H1 (cell line): ENCODE measurements around the gene FHOD1. TPM values are rescaled to one million over a fixed set of nuclear protein-coding genes. Genes with fewer than 3 reads are reported as not detected.

Experiments
- CTCF ChIA-PET: fragments of 300-600 bp; sonication (Branson Sonifier 250); formaldehyde crosslinking; loops from one replicate; lab custom pipeline; 2021; ENCODE audit not compliant: partially characterized antibody; lab: Charles Lee
- POLR2A ChIA-PET: fragments of 300-600 bp; sonication (Branson Sonifier 250); formaldehyde crosslinking; loops from one replicate; lab custom pipeline; 2021; ENCODE audit warnings: inconsistent platforms; ENCODE audit not compliant: partially characterized antibody; lab: Charles Lee
- DNase-seq, 2 experiments: peaks; one replicate each; pipeline versions ENCODE4 v3.0.0 to v3.0.0-alpha.2; 2010 to 2022; ENCODE audit warnings: low spot score in 2 of 2, low read depth in 1 of 2, mixed read lengths in 1 of 2
- FAIRE-seq: peaks from 2 replicates; lab custom pipeline; 2011; peaks lifted over from hg19 to GRCh38; lab: Jason Lieb, UNC
- H2AFZ ChIP-seq: 2 replicates; pipeline ENCODE4 v1.8.1; 2012; ENCODE audit warnings: low read length, inconsistent platforms
- H2AK5ac ChIP-seq: 2 replicates; pipeline ENCODE4 v1.6.1; 2013; ENCODE audit warnings: low read depth, low read length
- H2BK120ac ChIP-seq: replicated peaks from 2 replicates; pipeline ENCODE3; 2013; ENCODE audit warnings: low read depth, low read length, inconsistent platforms
- H2BK12ac ChIP-seq: 2 replicates; pipeline ENCODE4 v1.6.1; 2013; ENCODE audit warnings: low read depth, low read length
- H2BK15ac ChIP-seq: 2 replicates; pipeline ENCODE4 v1.6.1; 2013; ENCODE audit warnings: low read length
- H2BK20ac ChIP-seq: 2 replicates; pipeline ENCODE4 v1.6.1; 2013; ENCODE audit warnings: low read length
- H2BK5ac ChIP-seq: 2 replicates; pipeline ENCODE4 v1.6.1; 2013; ENCODE audit warnings: low read depth, low read length
- H3K14ac ChIP-seq: 2 replicates; pipeline ENCODE4 v1.6.1; 2013; ENCODE audit warnings: inconsistent platforms; ENCODE audit not compliant: insufficient read length
- H3K18ac ChIP-seq: 2 replicates; pipeline ENCODE4 v1.6.1; 2013; ENCODE audit warnings: low read length; ENCODE audit errors: extremely low read depth
- H3K23ac ChIP-seq: 2 replicates; pipeline ENCODE4 v1.6.1; 2013; ENCODE audit warnings: inconsistent platforms; ENCODE audit not compliant: insufficient read length
- H3K23me2 ChIP-seq: 2 replicates; pipeline ENCODE4 v1.6.1; 2013; ENCODE audit warnings: low read depth, low read length
- H3K27ac ChIP-seq: 2 replicates; pipeline ENCODE4 v1.6.1; 2011; ENCODE audit warnings: low read depth, low read length, inconsistent platforms
- H3K27me3 ChIP-seq, 4 experiments: replicated peaks in 1 of 4; 1 replicate in 1 of 4; 2 replicates in 3 of 4; pipeline versions ENCODE4 v1.6.1 to v1.8.1; 2011 to 2013; ENCODE audit warnings: low read length in 3 of 4, mild to moderate bottlenecking in 3 of 4, inconsistent platforms in 2 of 4, mixed read lengths in 2 of 4, moderate library complexity in 1 of 4; ENCODE audit not compliant: control insufficient read depth in 3 of 4, insufficient read depth in 3 of 4; ENCODE audit errors: extremely low read depth in 1 of 4
- H3K36me3 ChIP-seq, 4 experiments: 2 replicates each; pipeline versions ENCODE4 v1.6.1 to v1.8.1; 2011 to 2013; ENCODE audit warnings: mild to moderate bottlenecking in 4 of 4, low read length in 3 of 4, moderate library complexity in 2 of 4, control low read depth in 1 of 4, inconsistent platforms in 1 of 4; ENCODE audit not compliant: insufficient read depth in 4 of 4, control insufficient read depth in 2 of 4
- H3K4ac ChIP-seq: replicated peaks from 2 replicates; pipeline ENCODE3; 2013; ENCODE audit warnings: low read length, low read depth, mixed read lengths, inconsistent platforms; ENCODE audit not compliant: insufficient read length
- H3K4me1 ChIP-seq, 4 experiments: replicated peaks in 1 of 4; 1 replicate in 1 of 4; 2 replicates in 3 of 4; pipeline versions ENCODE4 v1.6.1 to v1.8.1; 2011 to 2013; ENCODE audit warnings: low read length in 3 of 4, inconsistent platforms in 2 of 4, mixed read lengths in 1 of 4; ENCODE audit not compliant: insufficient read depth in 4 of 4, control insufficient read depth in 3 of 4
- H3K4me2 ChIP-seq, 2 experiments: 2 replicates each; pipeline versions ENCODE4 v1.6.1 to v1.8.1; 2011 to 2013; ENCODE audit warnings: low read depth in 2 of 2, low read length in 2 of 2, control low read depth in 1 of 2, inconsistent platforms in 1 of 2, mild to moderate bottlenecking in 1 of 2; ENCODE audit not compliant: insufficient read depth in 1 of 2
- H3K4me3 ChIP-seq, 4 experiments: fragments of 200-600, 300-600 bp in 1 of 4; sonication (generic), shearing (Covaris generic), sonication (Bioruptor Twin) in 1 of 4; 2 replicates each; pipeline versions ENCODE4 v1.5.1 to v1.8.1; 2011 to 2016; ENCODE audit warnings: low read length in 4 of 4, low read depth in 3 of 4, control low read depth in 2 of 4, inconsistent platforms in 2 of 4, mild to moderate bottlenecking in 2 of 4, mixed read lengths in 1 of 4, moderate library complexity in 1 of 4; ENCODE audit not compliant: insufficient read depth in 2 of 4; ENCODE audit errors: extremely low read depth in 1 of 4
- H3K56ac ChIP-seq: replicated peaks from 2 replicates; pipeline ENCODE3; 2013; ENCODE audit warnings: low read depth, mild to moderate bottlenecking, mixed read lengths, low read length, inconsistent platforms; ENCODE audit not compliant: insufficient read length
- H3K79me1 ChIP-seq: 2 replicates; pipeline ENCODE4 v1.6.1; 2013; ENCODE audit warnings: low read depth, low read length, control low read depth
- H3K79me2 ChIP-seq, 2 experiments: 2 replicates each; pipeline versions ENCODE4 v1.6.1 to v1.8.1; 2012 to 2013; ENCODE audit warnings: low read length in 2 of 2, mild to moderate bottlenecking in 2 of 2, inconsistent platforms in 1 of 2; ENCODE audit not compliant: insufficient read depth in 2 of 2, control insufficient read depth in 1 of 2
- H3K9ac ChIP-seq, 4 experiments: replicated peaks in 1 of 4; 1 replicate in 1 of 4; 2 replicates in 3 of 4; pipeline versions ENCODE4 v1.6.1 to v1.8.1; 2011 to 2013; ENCODE audit warnings: low read depth in 3 of 4, low read length in 3 of 4, control low read depth in 2 of 4, mild to moderate bottlenecking in 2 of 4, moderate library complexity in 2 of 4, inconsistent platforms in 1 of 4; ENCODE audit errors: extremely low read depth in 1 of 4
- H3K9me3 ChIP-seq, 2 experiments: 2 replicates each; pipeline versions ENCODE4 v1.6.1 to v1.8.1; 2012 to 2013; ENCODE audit warnings: mild to moderate bottlenecking in 2 of 2, moderate library complexity in 2 of 2, control low read depth in 1 of 2, inconsistent platforms in 1 of 2, low read depth in 1 of 2, low read length in 1 of 2, mixed read lengths in 1 of 2; ENCODE audit not compliant: insufficient read depth in 2 of 2
- H4K20me1 ChIP-seq, 2 experiments: replicated peaks in 1 of 2; 2 replicates each; pipeline versions ENCODE3 to v1.8.1; 2011 to 2013; ENCODE audit warnings: inconsistent platforms in 2 of 2, low read length in 2 of 2, mild to moderate bottlenecking in 1 of 2; ENCODE audit not compliant: insufficient read depth in 2 of 2, control insufficient read depth in 1 of 2
- H4K5ac ChIP-seq: 2 replicates; pipeline ENCODE4 v1.6.1; 2013; ENCODE audit warnings: low read length, low read depth, mixed read lengths, inconsistent platforms; ENCODE audit not compliant: insufficient read length
- H4K8ac ChIP-seq: 2 replicates; pipeline ENCODE4 v1.8.0; 2013; ENCODE audit warnings: mild to moderate bottlenecking, moderate library complexity, low read length, inconsistent platforms; ENCODE audit not compliant: insufficient read depth; ENCODE audit errors: extremely low read depth
- H4K91ac ChIP-seq: replicated peaks from 2 replicates; pipeline ENCODE3; 2013; ENCODE audit warnings: low read length, mixed read lengths, inconsistent platforms; ENCODE audit not compliant: insufficient read length
- ASH2L ChIP-seq: fragments of 200-600, 300-600 bp; sonication (generic); IDR thresholded peaks from one replicate; pipeline ENCODE4 v1.7.1; 2017; ENCODE audit warnings: low read length
- CEBPB ChIP-seq: IDR thresholded peaks from 2 replicates; pipeline ENCODE4 v1.6.1; 2012; ENCODE audit warnings: low read depth, low read length
- JUN ChIP-seq: IDR thresholded peaks from 2 replicates; pipeline ENCODE4 v1.6.1; 2011; ENCODE audit warnings: low read depth, mild to moderate bottlenecking, improper control_type of control experiment, low read length
- KDM5A ChIP-seq: fragments of 200-600 bp; IDR thresholded peaks from 2 replicates; pipeline ENCODE4 v1.7.1; 2012; ENCODE audit warnings: mild to moderate bottlenecking, low read length, inconsistent platforms, mixed read lengths
- NRF1 ChIP-seq: IDR thresholded peaks from 2 replicates; pipeline ENCODE4 v1.6.1; 2011; ENCODE audit warnings: mild to moderate bottlenecking, low read depth, low read length, improper control_type of control experiment
- PHF8 ChIP-seq: fragments of 200-600 bp; sonication (generic); conservative IDR thresholded peaks from 2 replicates; pipeline ENCODE4 v1.7.1; 2012; ENCODE audit warnings: low read depth, mild to moderate bottlenecking, inconsistent platforms, low read length, moderate library complexity
- POLR2AphosphoS5 ChIP-seq: IDR thresholded peaks from 2 replicates; pipeline ENCODE4 v1.6.1; 2011; ENCODE audit warnings: low read depth, low read length
- RAD21 ChIP-seq, 2 experiments: IDR thresholded peaks in 1 of 2; conservative IDR thresholded peaks in 1 of 2; 2 replicates each; pipeline ENCODE4 v1.6.1; 2011; ENCODE audit warnings: low read depth in 2 of 2, low read length in 2 of 2, improper control_type of control experiment in 1 of 2, inconsistent platforms in 1 of 2, mild to moderate bottlenecking in 1 of 2, moderate library complexity in 1 of 2
- SP2 ChIP-seq: IDR thresholded peaks from 2 replicates; pipeline ENCODE4 v1.6.1; 2012; ENCODE audit warnings: mild to moderate bottlenecking, low read length, inconsistent platforms
- USF2 ChIP-seq: IDR thresholded peaks from 2 replicates; pipeline ENCODE4 v1.6.1; 2011; ENCODE audit warnings: low read length, improper control_type of control experiment
- WGBS, 2 experiments: shearing (Covaris generic) in 1 of 2; methylation state at CpG; one replicate each; pipeline versions ENCODE4 v1.1.6 to v1.1.7; 2013 to 2015; ENCODE audit warnings: low lambda C conversion rate in 2 of 2, mixed read lengths in 2 of 2, inconsistent platforms in 1 of 2, low coverage in 1 of 2, missing lambda C conversion rate in 1 of 2; ENCODE audit not compliant: insufficient replicate concordance in 2 of 2, insufficient coverage in 1 of 2, insufficient read length in 1 of 2; ENCODE audit errors: extremely low coverage in 1 of 2, missing lambda C conversion rate in 1 of 2; 5-methylcytosine and 5-hydroxymethylcytosine counted together
- polyA plus RNA-seq, 7 experiments: library from polyadenylated mRNA; depleted of rRNA in 3 of 7; stranded (reverse) in 5 of 7; unstranded in 2 of 7; fragments of >200 nt in 5 of 7; fragments of 200-250 nt in 2 of 7; gene quantifications; 1 replicate in 5 of 7; 2 replicates in 1 of 7; 4 replicates in 1 of 7; pipeline versions ENCODE4 v1.2.1 to v1.2.3, GENCODE V29; 2011 to 2013; ENCODE audit warnings: missing spikeins in 2 of 7, mixed read lengths in 2 of 7
- total RNA-seq: library from RNA; stranded (reverse); fragmentation: NEBNext Ultra II Directional; extraction: Animal tissue kit (Norgen Biotek cat#: 25700); gene quantifications from 2 replicates; pipeline ENCODE4 v1.2.1, GENCODE V29; 2021

FHOD1 gene
- total and polyA plus RNA-seq, 2 of the 8 experiments (the other 6 are each of a cell fraction or from before 2014, with no cell fraction given), result 31.3 to 60.7 TPM

GRCh38 chr16:67223992-67224391 is 23.3 kb downstream of the FHOD1 start:
- Histone ChIP-seq H3K27ac (no peak overlapping the region), H2BK120ac (no peak overlapping the region), H3K4me3 (no peak overlapping the region), H3K4me2 (no peak overlapping the region), H3K9ac (no peak overlapping the region), H2BK20ac (no peak overlapping the region), H3K27me3 (peaks cover 0 to 2% (median 0%) of the 10 kb centered on the region in 4 experiments; a peak in 4 of 7 replicates), H3K4me1 (peaks cover 0 to 6% (median 3%) of the 10 kb centered on the region in 4 experiments; a peak in 3 of 7 replicates), H3K23ac (no peak overlapping the region), H3K14ac (no peak overlapping the region), H3K23me2 (peaks cover 5% of the 10 kb centered on the region), H2AK5ac (no peak overlapping the region), H4K5ac (no peak overlapping the region), H3K79me1 (no peaks in the 10 kb centered on the region), H3K4ac (no peak overlapping the region), H3K18ac (no peak overlapping the region), H2BK5ac (no peak overlapping the region), H2BK12ac (no peak overlapping the region), H2BK15ac (no peak overlapping the region), H4K8ac (no peak overlapping the region), H3K9me3 (no peaks in the 10 kb centered on the region), H4K20me1 (peaks cover 3 to 4% of the 10 kb centered on the region in 2 experiments), H3K56ac (no peak overlapping the region), H4K91ac (no peak overlapping the region), H2AFZ (no peak overlapping the region), H3K36me3 (peaks cover 2 to 8% (median 7%) of the 10 kb centered on the region in 4 experiments; a peak in 5 of 8 replicates), H3K79me2 (peaks cover 0 to 13% of the 10 kb centered on the region in 2 experiments; a peak in 2 of 4 replicates)
- DNase-seq (no peak), FAIRE-seq (no peak)
- ChIA-PET CTCF (interaction anchor here (0.8 to 2.4 kb wide), 8 partner anchors 11 to 298 kb away, joined by 3 to 7 read pairs (median 3); partner anchors contain the start of genes E2F4 and FHOD1), POLR2A (interaction anchor here (0.8 to 2.0 kb wide), 5 partner anchors 14 to 104 kb away, joined by 3 to 5 read pairs (median 3); partner anchors contain the start of gene ELMO3)
- TF ChIP-seq PHF8 (no peak), JUN (no peak), CEBPB (no peak), POLR2AphosphoS5 (no peak), ASH2L (no peak), USF2 (no peak), KDM5A (no peak), RAD21 (IDR thresholded peaks at IDR 0.05 in 1 of 2, conservative IDR thresholded peaks at IDR 0.05 in 1 of 2; ENCODE audit: low read depth in 2 of 2, low read length in 2 of 2) (no peak), NRF1 (no peak), SP2 (no peak)
- 90% methylated on average over 3 of the region's 3 CpGs; no CpG with 5 or more reads in 1 of the 2 experiments for WGBS, 2 experiments
